AG20443 (cell line): ENCODE results near the gene SLC4A3.
"Not testable (repeated sequence)": the region's sequence is repeated elsewhere in the genome, so short reads cannot be mapped to it uniquely, and the experiment has no call there.

Source experiments
- DNase-seq: peaks from one replicate; pipeline ENCODE4 v3.0.0; 2012; ENCODE audit warnings: low spot score, mixed read lengths

SLC4A3 gene

DNA sequence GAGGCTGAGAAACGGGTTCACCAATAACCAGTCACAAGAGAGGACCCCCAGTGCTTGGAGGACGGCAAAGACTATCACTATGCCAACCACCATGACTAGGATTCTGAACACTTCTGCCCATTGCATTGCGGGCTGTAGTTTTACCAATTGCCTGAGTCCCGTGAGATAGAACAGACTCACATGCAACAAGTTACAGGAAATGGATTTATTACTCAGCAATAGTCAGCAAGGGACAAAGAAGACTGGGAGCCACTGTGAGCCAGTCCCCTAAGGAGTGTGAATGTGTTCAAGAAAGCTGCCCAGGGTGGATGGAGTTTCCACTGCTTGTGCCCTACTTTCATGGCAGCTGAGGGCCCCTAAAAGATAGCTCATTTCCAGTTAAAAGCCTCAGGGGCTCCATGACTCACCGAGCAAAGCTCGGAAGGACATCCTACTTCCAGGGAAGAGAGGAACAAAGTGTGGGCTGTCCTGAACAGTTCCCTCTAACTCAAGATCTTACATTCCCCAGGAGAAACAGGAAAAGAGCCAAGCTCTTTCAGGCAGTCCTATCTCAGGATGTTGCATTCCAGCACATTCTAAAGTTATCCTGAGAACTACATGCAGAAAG is 54.4 kb downstream of the SLC4A3 start:
- peak; percentile 27 for DNase-seq

DNA sequence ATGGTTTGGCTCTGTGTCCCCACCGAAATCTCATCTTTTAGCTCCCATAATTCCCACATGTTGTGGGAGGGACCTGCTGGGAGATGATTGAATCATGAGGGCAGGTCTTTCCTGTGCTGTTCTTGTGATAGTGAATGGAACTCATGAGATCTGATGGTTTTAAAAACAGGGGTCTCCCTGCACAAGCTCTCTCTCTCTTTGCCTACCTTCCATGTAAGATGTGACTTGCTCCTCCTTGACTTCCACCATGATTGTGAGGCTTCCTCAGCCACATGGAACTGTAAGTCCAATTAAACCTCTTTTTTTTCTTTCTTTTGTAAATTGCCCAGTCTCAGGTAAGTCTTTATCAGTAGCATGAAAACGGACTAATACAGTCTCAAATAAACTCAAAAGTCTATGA is 56.0 kb downstream of the SLC4A3 start:
- not testable (repeated sequence) for DNase-seq

DNA sequence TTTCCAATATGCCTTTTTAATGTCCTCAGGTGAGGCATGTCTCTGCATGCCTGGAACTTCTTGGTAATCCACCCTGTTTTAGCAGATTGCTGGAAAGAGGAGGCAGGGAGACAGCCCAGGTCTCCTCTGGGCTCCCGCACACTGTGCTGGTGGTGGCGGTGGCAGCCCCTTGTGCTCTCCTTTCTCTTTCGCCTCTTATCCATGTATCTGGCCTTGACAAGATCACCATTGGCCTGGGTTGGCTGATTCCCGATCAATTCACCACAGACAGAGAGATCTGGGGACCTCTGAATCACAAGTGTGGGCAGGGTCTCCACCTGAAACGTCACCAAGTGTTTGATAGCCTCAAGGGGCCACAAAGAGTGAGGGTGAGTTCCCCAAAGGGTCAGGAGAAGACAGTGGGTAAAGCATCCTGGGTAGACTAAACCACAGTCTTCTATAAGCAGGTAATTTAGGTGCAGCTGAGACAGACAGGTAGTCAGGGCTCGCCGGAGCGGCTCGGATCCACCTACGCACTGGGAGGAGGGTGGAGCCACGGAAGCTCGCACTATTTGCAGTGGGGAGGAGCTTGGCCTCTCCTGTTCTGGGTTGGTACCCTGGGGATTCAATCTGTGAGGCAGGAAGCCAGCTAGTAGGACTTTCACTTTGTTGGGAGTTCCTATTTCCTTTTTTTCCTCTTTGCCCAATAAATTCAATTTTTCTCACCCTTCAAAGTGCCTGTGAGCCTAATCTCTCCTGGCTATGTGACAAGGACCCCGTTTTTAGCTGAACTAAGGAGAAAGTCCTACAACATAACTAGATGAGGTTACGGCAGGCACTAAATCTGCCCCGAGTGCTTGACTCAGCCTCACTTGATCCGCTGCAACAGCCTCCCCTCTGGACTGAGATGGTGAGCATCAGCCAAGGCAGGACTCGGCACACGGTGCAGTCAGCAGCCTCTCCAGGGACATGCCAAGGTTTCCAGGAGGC is 57.6 kb downstream of the SLC4A3 start:
- peak; percentile 69 for DNase-seq

DNA sequence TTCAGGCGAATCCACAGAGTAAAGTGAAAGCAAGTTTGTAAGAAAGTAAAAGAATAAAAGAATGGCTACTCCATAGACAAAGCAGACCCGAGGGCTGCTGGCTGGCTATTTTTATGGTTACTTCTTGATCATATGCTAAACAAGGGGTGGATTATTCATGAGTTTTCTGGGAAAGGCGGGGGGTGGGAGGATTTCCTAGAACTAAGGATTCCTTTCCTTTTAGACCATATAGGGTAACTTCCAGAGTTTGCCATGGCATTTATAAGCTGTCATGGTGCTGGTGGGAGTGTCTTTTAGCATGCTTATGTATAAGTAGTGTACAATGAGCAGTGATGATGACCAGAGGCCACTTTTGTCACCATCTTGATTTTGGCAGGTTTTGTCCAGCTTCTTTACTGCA is 59.8 kb downstream of the SLC4A3 start:
- DNase-seq: no peak

DNA sequence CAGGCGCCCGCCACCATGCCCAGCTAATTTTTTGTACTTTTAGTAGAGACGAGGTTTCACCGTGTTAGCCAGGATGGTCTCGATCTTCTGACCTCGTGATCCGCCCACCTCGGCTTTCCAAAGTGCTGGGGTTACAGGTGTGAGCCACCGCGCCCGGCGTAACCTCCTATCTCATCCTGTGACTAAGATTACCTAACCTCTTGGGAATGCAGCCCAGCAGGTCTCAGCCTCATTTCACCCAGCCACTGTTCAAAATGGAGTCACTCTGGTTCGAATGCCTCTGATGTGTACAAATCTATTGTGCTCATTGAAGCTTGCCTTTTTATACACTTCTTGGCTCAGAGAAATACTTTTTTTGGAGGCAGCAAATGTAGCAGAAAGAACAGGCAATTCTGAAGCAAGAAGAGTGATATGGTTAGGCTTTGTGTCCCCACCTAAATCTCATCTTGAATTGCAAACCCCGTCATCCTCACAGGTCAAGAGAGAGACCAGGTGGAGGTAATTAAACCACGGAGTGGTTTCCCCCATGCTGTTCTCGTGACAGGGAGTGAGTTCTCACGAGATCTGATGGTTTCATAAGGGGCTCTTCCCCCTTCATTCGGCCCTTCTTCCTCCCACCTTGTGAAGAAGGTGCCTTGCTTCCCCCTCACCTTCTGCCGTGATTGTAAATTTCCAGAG is 60.6 kb downstream of the SLC4A3 start:
- DNase-seq: no peak

DNA sequence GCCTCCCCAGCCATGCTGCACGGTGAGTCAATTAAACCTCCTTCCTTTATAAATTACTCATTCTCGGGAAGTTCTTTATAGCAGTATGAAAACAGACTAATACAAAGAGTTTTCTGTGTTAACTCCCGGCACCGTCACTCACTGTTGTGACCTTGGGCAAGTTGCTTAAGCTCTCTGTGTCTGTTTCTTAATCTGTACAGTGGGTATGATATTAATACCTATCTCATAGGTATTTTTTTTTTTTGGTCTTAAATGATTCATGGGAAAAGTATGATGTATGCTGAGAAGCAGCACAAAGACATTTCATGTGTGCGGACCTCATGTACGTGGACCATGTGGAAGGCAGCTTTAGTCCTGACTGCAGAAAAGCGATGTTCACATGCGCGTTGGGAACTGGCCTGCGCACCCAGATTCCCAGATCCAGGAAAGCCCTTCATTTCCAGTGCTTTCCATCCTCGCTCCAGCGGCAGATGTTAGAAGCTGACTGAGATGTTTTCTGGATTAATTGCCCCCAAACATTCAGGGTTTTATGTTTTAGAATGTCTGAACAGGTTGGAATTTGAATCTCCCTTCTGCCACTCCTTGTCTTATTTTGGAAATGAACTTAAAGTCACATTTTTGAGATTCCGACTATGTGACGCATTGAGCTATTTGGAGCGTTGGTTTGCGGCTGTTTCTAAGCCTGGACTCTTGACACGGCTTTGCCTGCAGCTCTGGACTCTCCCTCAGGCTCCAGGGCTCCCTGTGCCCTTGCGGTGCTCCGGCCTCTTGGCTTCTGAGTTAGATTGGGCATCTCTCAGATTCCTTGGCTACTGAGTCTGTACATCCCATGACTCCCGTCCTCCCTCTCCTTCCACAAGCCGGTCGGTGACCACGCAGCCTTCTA is 61.4 kb downstream of the SLC4A3 start:
- DNase-seq: peak; percentile 94

DNA sequence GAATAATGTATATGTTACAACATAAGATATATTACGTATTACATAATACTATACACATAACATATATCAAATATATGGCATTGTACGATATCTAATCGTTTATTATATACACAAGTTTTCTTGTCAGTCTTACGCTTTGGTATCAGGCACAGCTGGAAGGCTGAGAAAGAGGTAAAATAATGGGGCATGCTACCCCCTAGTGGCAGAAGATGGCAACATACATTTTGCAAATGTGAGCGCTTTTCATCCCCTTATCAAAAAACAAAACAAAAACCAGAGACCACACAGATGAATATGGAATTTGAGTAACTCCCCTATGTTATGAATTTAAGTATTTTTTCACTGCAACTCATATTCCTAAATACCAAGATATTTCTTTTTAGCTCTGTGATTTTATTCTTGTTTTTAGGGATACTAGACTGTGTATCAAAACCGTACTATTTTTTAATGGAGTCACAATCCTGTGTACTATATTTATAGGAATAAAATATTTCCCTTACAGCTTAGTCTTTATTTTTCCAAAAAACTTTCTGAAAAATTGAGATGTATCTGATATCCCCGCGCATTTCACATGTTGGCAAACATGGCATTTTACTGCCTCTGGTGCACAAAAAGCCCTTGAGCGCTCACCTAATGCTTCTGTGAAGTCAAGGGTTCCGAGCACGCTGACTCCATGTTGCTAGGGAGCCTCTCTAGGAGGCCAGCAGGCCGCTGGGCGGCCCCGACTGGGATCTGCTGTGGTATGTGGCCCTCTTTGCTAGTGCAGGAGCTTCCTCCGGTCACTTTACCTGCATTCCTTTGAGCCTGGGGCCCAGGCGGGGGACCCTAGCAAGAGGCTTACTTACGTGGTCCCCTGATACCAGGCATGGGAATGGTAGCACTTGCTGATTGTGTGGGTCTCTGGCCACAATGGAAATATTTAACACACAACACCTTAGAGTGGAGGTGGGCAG is 62.5 kb downstream of the SLC4A3 start:
- DNase-seq: peak; percentile 65

DNA sequence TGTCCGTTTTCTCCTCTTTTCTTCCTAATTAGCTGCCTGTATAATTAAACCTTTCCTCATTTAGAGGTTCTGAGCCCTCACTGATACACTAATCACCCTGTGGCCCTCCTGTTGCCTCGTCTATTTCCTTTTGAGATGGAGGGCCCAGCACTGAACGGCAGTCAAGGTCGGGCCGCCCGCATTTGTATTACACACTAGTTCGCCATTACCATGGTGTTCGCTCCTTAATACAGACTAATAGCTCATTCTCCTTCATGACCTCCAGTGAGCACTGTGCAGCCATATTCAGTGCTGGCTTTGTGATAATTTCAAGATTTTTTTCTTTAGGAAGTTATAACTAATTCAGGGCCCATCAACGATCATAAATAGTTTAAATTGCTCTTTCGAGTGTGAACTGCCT is 64.1 kb downstream of the SLC4A3 start:
- DNase-seq: no peak
